Neural cell (in vitro differentiated cells): ENCODE results near the gene PRTN3. TPM values are rescaled to one million over a fixed set of nuclear protein-coding genes. Genes with fewer than 3 reads are reported as not detected.

Source experiments
- H2AFZ ChIP-seq: fragments of 200-600, 300-800 bp; sonication (generic), shearing (Covaris generic); 2 replicates; pipeline ENCODE4 v1.6.0; 2014; ENCODE audit warnings: low read depth, mild to moderate bottlenecking, antibody characterized with exemption, low read length, moderate library complexity
- H3F3A ChIP-seq: fragments of 200-600 bp; shearing (Covaris generic); 2 replicates; pipeline ENCODE4 v1.6.1; 2016; ENCODE audit warnings: mild to moderate bottlenecking, moderate library complexity, mixed read lengths, antibody characterized with exemption, low read length; ENCODE audit not compliant: insufficient read depth, poor library complexity, severe bottlenecking
- H3K27ac ChIP-seq: fragments of 200-600, 300-800 bp; sonication (generic), shearing (Covaris generic); 2 replicates; pipeline ENCODE4 v1.5.1; 2014; ENCODE audit warnings: mild to moderate bottlenecking, low read length, moderate library complexity
- H3K27me3 ChIP-seq: fragments of 300-800, 200-600 bp; sonication (generic), shearing (Covaris generic); 2 replicates; pipeline ENCODE4 v1.6.0; 2014; ENCODE audit warnings: mild to moderate bottlenecking, low read depth, low read length, moderate library complexity; ENCODE audit not compliant: insufficient read depth
- H3K36me3 ChIP-seq: fragments of 300-800, 200-600 bp; sonication (generic), shearing (Covaris generic); 2 replicates; pipeline ENCODE4 v1.5.1; 2014; ENCODE audit warnings: mild to moderate bottlenecking, antibody characterized with exemption, low read length, moderate library complexity; ENCODE audit not compliant: insufficient read depth
- H3K4me2 ChIP-seq: fragments of 300-800, 200-600 bp; sonication (generic), shearing (Covaris generic); 2 replicates; pipeline ENCODE4 v1.6.0; 2014; ENCODE audit warnings: mild to moderate bottlenecking, low read length
- H3K4me3 ChIP-seq: fragments of 300-800, 200-600 bp; sonication (generic), shearing (Covaris generic); 2 replicates; pipeline ENCODE4 v1.5.1; 2014; ENCODE audit warnings: mild to moderate bottlenecking, low read length, moderate library complexity
- H3K79me2 ChIP-seq: fragments of 200-600 bp; shearing (Covaris generic); replicated peaks from 2 replicates; pipeline ENCODE4 v1.6.0; 2014; ENCODE audit warnings: mild to moderate bottlenecking, low read length, moderate library complexity; ENCODE audit not compliant: insufficient read depth
- H3K9ac ChIP-seq: fragments of 300-800, 200-600 bp; sonication (generic), shearing (Covaris generic); 2 replicates; pipeline ENCODE4 v1.6.1; 2016; ENCODE audit warnings: mild to moderate bottlenecking, low read length, mixed read lengths
- H3K9me2 ChIP-seq: fragments of 200-600 bp; shearing (Covaris generic); 2 replicates; pipeline ENCODE4 v1.6.1; 2016; ENCODE audit warnings: mild to moderate bottlenecking, low read length, mixed read lengths; ENCODE audit not compliant: insufficient read depth
- H3K9me3 ChIP-seq: fragments of 200-600, 300-800 bp; sonication (generic), shearing (Covaris generic); 2 replicates; pipeline ENCODE4 v1.6.1; 2016; ENCODE audit warnings: mild to moderate bottlenecking, mixed run types, low read length, moderate library complexity, mixed read lengths
- H4K20me1 ChIP-seq: fragments of 200-600 bp; shearing (Covaris generic); 2 replicates; pipeline ENCODE4 v1.6.1; 2016; ENCODE audit warnings: mild to moderate bottlenecking, mixed run types; ENCODE audit not compliant: insufficient read depth
- EP300 ChIP-seq: fragments of 450-650 bp; conservative IDR thresholded peaks from 2 replicates; pipeline ENCODE4 v1.6.1; 2014; ENCODE audit warnings: antibody characterized with exemption, mild to moderate bottlenecking, moderate library complexity; ENCODE audit not compliant: poor library complexity, severe bottlenecking
- EZH2 ChIP-seq: fragments of 200-600, 300-800 bp; shearing (Covaris generic), sonication (generic); IDR thresholded peaks from 2 replicates; pipeline ENCODE4 v1.6.1; 2014; ENCODE audit warnings: antibody characterized with exemption, low read length, borderline replicate concordance, mild to moderate bottlenecking; ENCODE audit not compliant: insufficient read depth, poor library complexity, severe bottlenecking
- MXI1 ChIP-seq: fragments of 450-650 bp; conservative IDR thresholded peaks from 2 replicates; pipeline ENCODE4 v1.6.1; 2014; ENCODE audit warnings: antibody characterized with exemption, mild to moderate bottlenecking; ENCODE audit not compliant: poor library complexity, severe bottlenecking
- POLR2AphosphoS5 ChIP-seq: IDR thresholded peaks from 2 replicates; pipeline ENCODE4 v1.6.1; 2012
- RAD21 ChIP-seq: fragments of 450-650 bp; conservative IDR thresholded peaks from 2 replicates; pipeline ENCODE4 v1.6.1; 2014; ENCODE audit warnings: antibody characterized with exemption, mild to moderate bottlenecking, moderate library complexity
- SMC3 ChIP-seq: fragments of 450-650 bp; conservative IDR thresholded peaks from 2 replicates; pipeline ENCODE4 v1.6.1; 2014; ENCODE audit warnings: antibody characterized with exemption, mild to moderate bottlenecking, moderate library complexity; ENCODE audit not compliant: poor library complexity
- TAF1 ChIP-seq: IDR thresholded peaks from 2 replicates; pipeline ENCODE4 v1.6.1; 2012; ENCODE audit warnings: low read depth
- polyA plus RNA-seq: library from polyadenylated mRNA; depleted of rRNA; stranded (reverse); fragments of >200 nt; gene quantifications from 2 replicates; pipeline ENCODE4 v1.2.3, GENCODE V29; 2014
- TF ChIP-seq, protein P1 (sequence below): fragments of 450-650 bp; IDR thresholded peaks from 2 replicates; pipeline ENCODE4 v1.5.1; 2014; ENCODE audit warnings: antibody characterized with exemption, mild to moderate bottlenecking, moderate library complexity; ENCODE audit not compliant: poor library complexity, severe bottlenecking
- TF ChIP-seq, protein P2 (sequence below): IDR thresholded peaks from 2 replicates; pipeline ENCODE4 v1.6.1; 2012; ENCODE audit warnings: borderline replicate concordance

Gene PRTN3
- polyA plus RNA-seq, 1 donor from 2014 or later = not detected

DNA sequence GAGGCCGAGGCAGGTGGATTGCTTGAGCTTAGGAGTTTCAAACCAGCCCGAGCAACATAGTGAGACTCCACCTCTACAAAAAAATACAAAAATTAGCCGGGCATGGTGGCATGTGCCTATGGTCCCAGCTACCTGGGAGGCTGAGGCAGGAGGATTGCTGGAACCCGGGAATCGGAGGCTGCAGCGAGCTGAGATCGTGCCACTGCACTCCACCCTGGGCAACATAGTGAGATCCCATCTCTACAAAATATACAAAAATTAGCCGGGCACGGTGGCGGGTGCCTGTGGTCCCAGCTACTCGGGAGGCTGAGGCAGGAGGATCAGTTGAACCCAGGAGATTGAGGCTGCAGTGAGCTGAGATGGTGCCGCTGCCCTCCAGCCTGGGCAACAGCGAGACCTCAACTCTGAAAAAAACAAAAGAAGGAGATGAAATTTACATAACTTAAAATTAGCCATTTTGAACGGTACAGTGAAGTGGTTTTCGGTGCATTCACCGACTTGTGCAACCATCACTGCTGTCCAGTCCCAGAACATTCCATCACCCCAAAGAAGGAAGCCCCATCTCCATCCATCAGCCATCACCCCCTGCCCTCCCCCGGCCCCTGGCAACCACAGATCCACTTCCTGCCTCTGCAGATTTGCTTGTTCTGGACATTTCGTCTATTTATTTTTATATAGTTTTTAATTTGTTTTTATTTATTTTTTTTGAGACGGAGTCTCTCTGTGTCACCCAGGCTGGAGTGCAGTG, 14.7 kb upstream of the PRTN3 start:
- Histone ChIP-seq H3K27ac (no peak overlapping the region), H3K9ac (no peak overlapping the region), H2AFZ (no peak overlapping the region), H3K79me2 (peaks cover 14% of the 10 kb centered on the region), H3K9me3 (no peaks in the 10 kb centered on the region), H3K4me2 (no peak overlapping the region), H3K36me3 (no peaks in the 10 kb centered on the region), H3K4me3 (no peak overlapping the region), H4K20me1 (no peaks in the 10 kb centered on the region), H3K9me2 (no peaks in the 10 kb centered on the region), H3K27me3 (no peaks in the 10 kb centered on the region), H3F3A (no peaks in the 10 kb centered on the region)
- TF ChIP-seq, protein P1, sequence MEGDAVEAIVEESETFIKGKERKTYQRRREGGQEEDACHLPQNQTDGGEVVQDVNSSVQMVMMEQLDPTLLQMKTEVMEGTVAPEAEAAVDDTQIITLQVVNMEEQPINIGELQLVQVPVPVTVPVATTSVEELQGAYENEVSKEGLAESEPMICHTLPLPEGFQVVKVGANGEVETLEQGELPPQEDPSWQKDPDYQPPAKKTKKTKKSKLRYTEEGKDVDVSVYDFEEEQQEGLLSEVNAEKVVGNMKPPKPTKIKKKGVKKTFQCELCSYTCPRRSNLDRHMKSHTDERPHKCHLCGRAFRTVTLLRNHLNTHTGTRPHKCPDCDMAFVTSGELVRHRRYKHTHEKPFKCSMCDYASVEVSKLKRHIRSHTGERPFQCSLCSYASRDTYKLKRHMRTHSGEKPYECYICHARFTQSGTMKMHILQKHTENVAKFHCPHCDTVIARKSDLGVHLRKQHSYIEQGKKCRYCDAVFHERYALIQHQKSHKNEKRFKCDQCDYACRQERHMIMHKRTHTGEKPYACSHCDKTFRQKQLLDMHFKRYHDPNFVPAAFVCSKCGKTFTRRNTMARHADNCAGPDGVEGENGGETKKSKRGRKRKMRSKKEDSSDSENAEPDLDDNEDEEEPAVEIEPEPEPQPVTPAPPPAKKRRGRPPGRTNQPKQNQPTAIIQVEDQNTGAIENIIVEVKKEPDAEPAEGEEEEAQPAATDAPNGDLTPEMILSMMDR = no peak
- TF ChIP-seq RAD21 (no peak), MXI1 (no peak), TAF1 (no peak), POLR2AphosphoS5 (no peak), EZH2 (no peak), SMC3 (no peak), EP300 (no peak)
- TF ChIP-seq, protein P2, sequence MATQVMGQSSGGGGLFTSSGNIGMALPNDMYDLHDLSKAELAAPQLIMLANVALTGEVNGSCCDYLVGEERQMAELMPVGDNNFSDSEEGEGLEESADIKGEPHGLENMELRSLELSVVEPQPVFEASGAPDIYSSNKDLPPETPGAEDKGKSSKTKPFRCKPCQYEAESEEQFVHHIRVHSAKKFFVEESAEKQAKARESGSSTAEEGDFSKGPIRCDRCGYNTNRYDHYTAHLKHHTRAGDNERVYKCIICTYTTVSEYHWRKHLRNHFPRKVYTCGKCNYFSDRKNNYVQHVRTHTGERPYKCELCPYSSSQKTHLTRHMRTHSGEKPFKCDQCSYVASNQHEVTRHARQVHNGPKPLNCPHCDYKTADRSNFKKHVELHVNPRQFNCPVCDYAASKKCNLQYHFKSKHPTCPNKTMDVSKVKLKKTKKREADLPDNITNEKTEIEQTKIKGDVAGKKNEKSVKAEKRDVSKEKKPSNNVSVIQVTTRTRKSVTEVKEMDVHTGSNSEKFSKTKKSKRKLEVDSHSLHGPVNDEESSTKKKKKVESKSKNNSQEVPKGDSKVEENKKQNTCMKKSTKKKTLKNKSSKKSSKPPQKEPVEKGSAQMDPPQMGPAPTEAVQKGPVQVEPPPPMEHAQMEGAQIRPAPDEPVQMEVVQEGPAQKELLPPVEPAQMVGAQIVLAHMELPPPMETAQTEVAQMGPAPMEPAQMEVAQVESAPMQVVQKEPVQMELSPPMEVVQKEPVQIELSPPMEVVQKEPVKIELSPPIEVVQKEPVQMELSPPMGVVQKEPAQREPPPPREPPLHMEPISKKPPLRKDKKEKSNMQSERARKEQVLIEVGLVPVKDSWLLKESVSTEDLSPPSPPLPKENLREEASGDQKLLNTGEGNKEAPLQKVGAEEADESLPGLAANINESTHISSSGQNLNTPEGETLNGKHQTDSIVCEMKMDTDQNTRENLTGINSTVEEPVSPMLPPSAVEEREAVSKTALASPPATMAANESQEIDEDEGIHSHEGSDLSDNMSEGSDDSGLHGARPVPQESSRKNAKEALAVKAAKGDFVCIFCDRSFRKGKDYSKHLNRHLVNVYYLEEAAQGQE = no peak

DNA sequence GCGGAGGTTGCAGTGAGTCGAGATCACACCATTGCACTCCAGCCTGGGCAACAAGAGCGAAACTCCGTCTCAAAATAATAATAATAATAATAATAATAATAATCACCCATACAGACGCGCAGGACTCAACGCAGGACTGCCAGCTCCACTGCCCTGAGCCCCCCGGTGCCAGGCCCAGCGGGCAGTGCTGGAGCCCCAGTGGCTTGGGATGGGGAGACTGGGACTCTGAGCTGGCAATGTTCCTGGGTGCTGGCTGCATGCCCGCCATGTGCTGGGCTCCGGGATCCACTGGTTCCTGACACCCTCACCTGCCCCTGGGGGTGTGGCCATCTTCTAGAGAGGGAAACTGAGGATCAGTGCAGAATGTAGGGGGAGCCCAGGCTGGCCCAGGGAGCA, 13.5 kb upstream of the PRTN3 start:
- Histone ChIP-seq H3K4me3 (no peak overlapping the region), H3K27me3 (no peaks in the 10 kb centered on the region)

More for the DNA sequence above, 13.5 kb upstream of the PRTN3 start:
- Histone ChIP-seq H3K9me2 (no peaks in the 10 kb centered on the region), H3K9me3 (no peaks in the 10 kb centered on the region), H3K36me3 (no peaks in the 10 kb centered on the region), H3K4me2 (no peak overlapping the region), H3F3A (no peaks in the 10 kb centered on the region), H3K9ac (no peak overlapping the region), H4K20me1 (no peaks in the 10 kb centered on the region), H2AFZ (no peak overlapping the region), H3K27ac (no peak overlapping the region), H3K79me2 (peaks cover 6% of the 10 kb centered on the region)
- TF ChIP-seq MXI1 (no peak), POLR2AphosphoS5 (no peak)
- TF ChIP-seq, protein P2 = no peak
